DND-41 (cell line): ENCODE measurements around the gene GFOD1.
A peak's percentile ranks its signal among the peaks of the same experiment; 100 is the strongest.
"Not testable (repeated sequence)": the region's sequence is repeated elsewhere in the genome, so short reads cannot be mapped to it uniquely, and the experiment has no call there.

ENCODE experiments used
- ATAC-seq: fragments of 200-7000 bp; cut with Tn5 transposase; 3 replicates; pipeline ENCODE4 v1.9.1; 2021; ENCODE audit warnings: low read depth; ENCODE audit not compliant: insufficient read depth
- DNase-seq: peaks from one replicate; pipeline ENCODE4 v3.0.0-alpha.2; 2020
- H2AFZ ChIP-seq: 2 replicates; pipeline ENCODE4 v1.6.0; 2012; ENCODE audit warnings: low read depth, low read length
- H3K27ac ChIP-seq: 2 replicates; pipeline ENCODE4 v1.5.1; 2012; ENCODE audit warnings: low read length, inconsistent platforms
- H3K27me3 ChIP-seq: fragments of 200-600 bp; sonication (generic); 2 replicates; pipeline ENCODE4 v1.6.0; 2012; ENCODE audit warnings: low read length, mild to moderate bottlenecking, inconsistent platforms; ENCODE audit not compliant: insufficient read depth, poor library complexity
- H3K36me3 ChIP-seq: 2 replicates; pipeline ENCODE4 v1.5.1; 2012; ENCODE audit warnings: low read length, inconsistent platforms; ENCODE audit not compliant: insufficient read depth
- H3K4me1 ChIP-seq: 2 replicates; pipeline ENCODE4 v1.5.1; 2012; ENCODE audit warnings: mild to moderate bottlenecking, low read length; ENCODE audit not compliant: insufficient read depth
- H3K4me2 ChIP-seq: 2 replicates; pipeline ENCODE4 v1.6.0; 2012; ENCODE audit warnings: mild to moderate bottlenecking, moderate library complexity, low read length, inconsistent platforms; ENCODE audit not compliant: insufficient read depth
- H3K4me3 ChIP-seq, 2 experiments: fragments of 200-600 bp in 1 of 2; shearing (Covaris generic) in 1 of 2; 2 replicates each; pipeline ENCODE4 v1.5.1; 2012 to 2016; ENCODE audit warnings: inconsistent platforms in 2 of 2, low read length in 2 of 2, mild to moderate bottlenecking in 2 of 2, low read depth in 1 of 2, moderate library complexity in 1 of 2
- H3K79me2 ChIP-seq: 2 replicates; pipeline ENCODE4 v1.6.0; 2012; ENCODE audit warnings: low read length, inconsistent platforms; ENCODE audit not compliant: insufficient read depth
- H3K9ac ChIP-seq: 2 replicates; pipeline ENCODE4 v1.6.0; 2012; ENCODE audit warnings: low read depth, mild to moderate bottlenecking, inconsistent platforms, low read length, moderate library complexity
- H3K9me3 ChIP-seq: 2 replicates; pipeline ENCODE4 v1.5.1; 2012; ENCODE audit warnings: low read length, moderate library complexity, mild to moderate bottlenecking, inconsistent platforms; ENCODE audit not compliant: insufficient read depth, severe bottlenecking
- H4K20me1 ChIP-seq: 2 replicates; pipeline ENCODE4 v1.6.0; 2012; ENCODE audit warnings: low read length; ENCODE audit not compliant: insufficient read depth
- EZH2 ChIP-seq: IDR thresholded peaks from 3 replicates; pipeline ENCODE4 v1.6.1; 2012; ENCODE audit warnings: borderline replicate concordance, low read depth, mild to moderate bottlenecking, moderate library complexity, low read length, inconsistent platforms; ENCODE audit not compliant: severe bottlenecking
- TF ChIP-seq, protein P1 (sequence below): IDR thresholded peaks from 2 replicates; pipeline ENCODE4 v1.5.1; 2012; ENCODE audit warnings: borderline replicate concordance, low read length, moderate library complexity, mild to moderate bottlenecking; ENCODE audit not compliant: poor library complexity, severe bottlenecking; ENCODE audit errors: extremely low read depth

Gene GFOD1

DNA sequence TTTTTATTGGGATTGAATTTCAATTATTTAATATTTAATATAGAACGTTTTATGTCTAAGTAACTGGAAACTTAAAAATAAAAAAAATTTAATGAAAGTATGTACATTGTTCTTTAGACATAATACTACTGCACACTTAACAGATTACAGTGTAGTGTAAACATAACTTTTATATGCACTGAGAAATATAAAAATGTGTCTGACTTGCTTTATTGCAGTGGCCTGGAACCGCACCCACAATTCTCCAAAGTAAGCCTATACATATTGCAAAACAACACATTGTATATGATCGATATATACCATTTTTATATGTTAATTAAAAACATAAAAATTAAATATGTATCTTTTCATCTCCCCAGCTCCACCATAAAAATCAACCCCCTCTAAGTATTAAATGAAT, 42.8 kb downstream of the GFOD1 start:
- ATAC-seq, result no peak
- TF ChIP-seq EZH2, result no peak
- TF ChIP-seq, protein P1, sequence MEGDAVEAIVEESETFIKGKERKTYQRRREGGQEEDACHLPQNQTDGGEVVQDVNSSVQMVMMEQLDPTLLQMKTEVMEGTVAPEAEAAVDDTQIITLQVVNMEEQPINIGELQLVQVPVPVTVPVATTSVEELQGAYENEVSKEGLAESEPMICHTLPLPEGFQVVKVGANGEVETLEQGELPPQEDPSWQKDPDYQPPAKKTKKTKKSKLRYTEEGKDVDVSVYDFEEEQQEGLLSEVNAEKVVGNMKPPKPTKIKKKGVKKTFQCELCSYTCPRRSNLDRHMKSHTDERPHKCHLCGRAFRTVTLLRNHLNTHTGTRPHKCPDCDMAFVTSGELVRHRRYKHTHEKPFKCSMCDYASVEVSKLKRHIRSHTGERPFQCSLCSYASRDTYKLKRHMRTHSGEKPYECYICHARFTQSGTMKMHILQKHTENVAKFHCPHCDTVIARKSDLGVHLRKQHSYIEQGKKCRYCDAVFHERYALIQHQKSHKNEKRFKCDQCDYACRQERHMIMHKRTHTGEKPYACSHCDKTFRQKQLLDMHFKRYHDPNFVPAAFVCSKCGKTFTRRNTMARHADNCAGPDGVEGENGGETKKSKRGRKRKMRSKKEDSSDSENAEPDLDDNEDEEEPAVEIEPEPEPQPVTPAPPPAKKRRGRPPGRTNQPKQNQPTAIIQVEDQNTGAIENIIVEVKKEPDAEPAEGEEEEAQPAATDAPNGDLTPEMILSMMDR, result no peak
- Histone ChIP-seq H2AFZ (no peak overlapping the region), H3K36me3 (no peaks in the 10 kb centered on the region), H3K79me2 (no peaks in the 10 kb centered on the region), H3K27me3 (no peaks in the 10 kb centered on the region), H3K4me3 (no peak overlapping the region), H3K27ac (no peak overlapping the region), H3K4me2 (peak overlapping the region; percentile 26; the same call in 1 of the 2 replicates), H3K4me1 (peaks cover 9% of the 10 kb centered on the region), H3K9ac (no peak overlapping the region), H4K20me1 (peaks cover 4% of the 10 kb centered on the region; the same call in 1 of the 2 replicates), H3K9me3 (no peaks in the 10 kb centered on the region)
- no peak for DNase-seq

DNA sequence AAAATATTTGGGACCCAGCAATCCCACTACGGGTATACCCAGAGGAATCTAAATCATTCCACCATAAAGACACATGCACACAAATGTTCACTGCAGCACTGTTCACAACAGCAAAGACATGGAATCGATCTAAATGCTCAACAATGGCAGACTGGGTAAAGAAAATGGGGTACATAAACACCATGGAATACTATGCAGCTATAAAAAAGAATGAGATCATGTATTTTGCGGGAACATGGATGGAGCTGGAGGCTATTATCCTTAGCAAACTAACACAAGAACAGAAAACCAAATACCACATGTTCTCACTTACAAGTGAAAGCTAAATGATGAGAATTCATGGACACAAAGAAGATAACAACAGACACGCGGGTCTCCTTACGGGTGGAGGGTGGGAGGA, 43.4 kb downstream of the GFOD1 start:
- H3K79me2 ChIP-seq, H3K9me3 ChIP-seq: not testable (repeated sequence)

DNA sequence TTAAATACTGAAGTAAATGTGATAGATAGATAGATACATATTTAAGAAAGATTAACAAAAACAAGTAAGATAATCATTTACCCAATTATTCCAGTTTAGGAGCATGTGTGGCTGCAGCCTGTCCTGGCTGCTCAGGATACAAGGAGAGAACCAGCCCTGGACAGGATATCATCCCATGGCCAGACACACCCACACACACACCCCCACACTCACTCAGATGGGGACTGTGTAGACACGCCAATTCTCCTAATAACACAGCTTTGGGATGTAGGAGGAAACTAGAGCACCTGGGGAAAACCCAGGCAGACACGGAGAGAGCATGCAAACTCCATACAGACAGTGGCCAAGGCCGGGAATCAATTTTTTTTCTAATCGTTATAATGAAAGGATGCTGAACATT, 45.6 kb downstream of the GFOD1 start:
- TF ChIP-seq, protein P1, result no peak
- TF ChIP-seq EZH2, result no peak
- ATAC-seq, result no peak
- no peak overlapping the region for H3K9ac ChIP-seq

More for the DNA sequence above, 43.4 kb downstream of the GFOD1 start:
- not testable (repeated sequence) for H3K4me3 ChIP-seq, H3K9ac ChIP-seq, H3K4me2 ChIP-seq, ATAC-seq, H3K36me3 ChIP-seq, H3K27me3 ChIP-seq, H3K4me1 ChIP-seq, H2AFZ ChIP-seq, H4K20me1 ChIP-seq, H3K27ac ChIP-seq, DNase-seq

DNA sequence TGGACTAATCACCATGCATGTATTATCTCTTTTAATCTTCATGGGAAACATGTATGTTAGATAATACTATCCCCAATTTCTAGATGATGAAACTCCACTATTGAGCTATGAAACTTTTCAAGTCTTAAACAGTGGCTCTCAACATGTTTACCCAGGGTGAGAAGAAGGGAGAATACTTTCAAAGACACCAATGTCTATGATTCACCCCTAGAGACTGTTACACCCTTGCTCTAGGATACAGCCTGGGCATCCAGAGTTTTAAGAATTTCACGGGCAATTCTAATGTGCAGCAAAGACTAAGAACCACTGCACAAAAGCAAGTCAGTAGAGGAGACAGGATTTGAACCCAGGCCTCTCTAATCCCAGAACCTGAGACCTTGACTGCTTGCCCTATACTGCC, 47.8 kb downstream of the GFOD1 start:
- H3K27ac ChIP-seq, result no peak overlapping the region

More for the DNA sequence above, 45.6 kb downstream of the GFOD1 start:
- H3K27ac ChIP-seq, result no peak overlapping the region
- H3K79me2 ChIP-seq, result no peaks in the 10 kb centered on the region
- H2AFZ ChIP-seq, result no peak overlapping the region
- no peaks in the 10 kb centered on the region for H3K9me3 ChIP-seq
- H3K4me2 ChIP-seq, result no peak overlapping the region
- no peaks in the 10 kb centered on the region for H3K36me3 ChIP-seq
- no peak for DNase-seq
- H3K27me3 ChIP-seq, result no peaks in the 10 kb centered on the region
- peaks cover 4% of the 10 kb centered on the region; the same call in 1 of the 2 replicates for H4K20me1 ChIP-seq
- H3K4me1 ChIP-seq, result peaks cover 9% of the 10 kb centered on the region
- no peak overlapping the region for H3K4me3 ChIP-seq

More for the DNA sequence above, 47.8 kb downstream of the GFOD1 start:
- H3K27me3 ChIP-seq, result no peaks in the 10 kb centered on the region
- no peak overlapping the region for H3K9ac ChIP-seq
- no peaks in the 10 kb centered on the region for H3K79me2 ChIP-seq
- H3K9me3 ChIP-seq, result no peaks in the 10 kb centered on the region
- H3K4me2 ChIP-seq, result no peak overlapping the region
- H3K4me3 ChIP-seq, result no peak overlapping the region
- no peak for ATAC-seq
- H4K20me1 ChIP-seq, result no peaks in the 10 kb centered on the region; the same call in 1 of the 2 replicates
- TF ChIP-seq EZH2, result no peak
- TF ChIP-seq, protein P1, result no peak
- H3K4me1 ChIP-seq, result peaks cover 1% of the 10 kb centered on the region; the same call in 1 of the 2 replicates
- DNase-seq, result no peak
- H3K36me3 ChIP-seq, result no peaks in the 10 kb centered on the region
- no peak overlapping the region for H2AFZ ChIP-seq
